Common myeloid progenitor, CD34-positive (primary cell): ENCODE results near the gene FBXL4.

ENCODE experiments used
- CTCF ChIA-PET: fragments of 350-600 bp; sonication (Branson Sonifier 250); formaldehyde crosslinking; loops from one replicate; lab custom pipeline; 2021; ENCODE audit warnings: antibody characterized with exemption; lab: Charles Lee
- POLR2A ChIA-PET: fragments of 350-600 bp; sonication (Branson Sonifier 250); formaldehyde crosslinking; loops from one replicate; lab custom pipeline; 2021; ENCODE audit warnings: antibody characterized with exemption; lab: Charles Lee
- DNase-seq, 3 donors: peaks; one replicate each; pipeline versions ENCODE4 v3.0.0 to v3.0.0-alpha.2; 2013
- H3K27ac ChIP-seq, 2 experiments: 1 replicate in 1 of 2; 2 replicates in 1 of 2; pipeline ENCODE4 v1.7.0; 2013; ENCODE audit warnings: inconsistent platforms in 2 of 2, low read length in 2 of 2, mild to moderate bottlenecking in 2 of 2, low read depth in 1 of 2, moderate library complexity in 1 of 2; ENCODE audit not compliant: severe bottlenecking in 2 of 2, insufficient read depth in 1 of 2, poor library complexity in 1 of 2
- H3K27me3 ChIP-seq, 5 experiments: replicated peaks in 2 of 5; 1 replicate in 3 of 5; 2 replicates in 2 of 5; pipeline versions ENCODE4 v1.6.1 to v1.7.0; 2013; ENCODE audit warnings: low read length in 4 of 5, mild to moderate bottlenecking in 2 of 5, moderate library complexity in 2 of 5, inconsistent platforms in 1 of 5; ENCODE audit not compliant: insufficient read depth in 5 of 5, control insufficient read depth in 4 of 5
- H3K36me3 ChIP-seq, 4 experiments: 1 replicate in 2 of 4; 2 replicates in 2 of 4; pipeline versions ENCODE4 v1.6.1 to v1.7.0; 2013; ENCODE audit warnings: low read length in 3 of 4, control low read depth in 1 of 4, mild to moderate bottlenecking in 1 of 4; ENCODE audit not compliant: control insufficient read depth in 4 of 4, insufficient read depth in 4 of 4
- H3K4me1 ChIP-seq, 4 experiments: 1 replicate in 3 of 4; 2 replicates in 1 of 4; pipeline versions ENCODE4 v1.6.1 to v1.7.1; 2013; ENCODE audit warnings: low read length in 3 of 4, mild to moderate bottlenecking in 3 of 4, control low read depth in 1 of 4, inconsistent platforms in 1 of 4, moderate library complexity in 1 of 4; ENCODE audit not compliant: control insufficient read depth in 4 of 4, insufficient read depth in 4 of 4; ENCODE audit errors: control extremely low read depth in 1 of 4
- H3K4me3 ChIP-seq, 7 experiments: 1 replicate in 4 of 7; 2 replicates in 3 of 7; pipeline versions ENCODE4 v1.5.1 to v1.7.0; 2013; ENCODE audit warnings: mild to moderate bottlenecking in 7 of 7, low read length in 6 of 7, moderate library complexity in 6 of 7, inconsistent platforms in 2 of 7, low read depth in 2 of 7, control low read depth in 1 of 7; ENCODE audit not compliant: insufficient read depth in 4 of 7, control insufficient read depth in 1 of 7; ENCODE audit errors: extremely low read depth in 1 of 7
- H3K9me3 ChIP-seq, 5 experiments: 1 replicate in 4 of 5; 2 replicates in 1 of 5; pipeline versions ENCODE4 v1.6.1 to v1.7.1; 2013; ENCODE audit warnings: low read length in 4 of 5, mild to moderate bottlenecking in 2 of 5, inconsistent platforms in 1 of 5, low read depth in 1 of 5, moderate library complexity in 1 of 5; ENCODE audit not compliant: control insufficient read depth in 4 of 5, insufficient read depth in 2 of 5; ENCODE audit errors: control extremely low read depth in 1 of 5
- WGBS: methylation state at CpG from one replicate; pipeline ENCODE4 v1.1.5; 2013; ENCODE audit not compliant: insufficient coverage; 5-methylcytosine and 5-hydroxymethylcytosine counted together

Gene FBXL4

DNA sequence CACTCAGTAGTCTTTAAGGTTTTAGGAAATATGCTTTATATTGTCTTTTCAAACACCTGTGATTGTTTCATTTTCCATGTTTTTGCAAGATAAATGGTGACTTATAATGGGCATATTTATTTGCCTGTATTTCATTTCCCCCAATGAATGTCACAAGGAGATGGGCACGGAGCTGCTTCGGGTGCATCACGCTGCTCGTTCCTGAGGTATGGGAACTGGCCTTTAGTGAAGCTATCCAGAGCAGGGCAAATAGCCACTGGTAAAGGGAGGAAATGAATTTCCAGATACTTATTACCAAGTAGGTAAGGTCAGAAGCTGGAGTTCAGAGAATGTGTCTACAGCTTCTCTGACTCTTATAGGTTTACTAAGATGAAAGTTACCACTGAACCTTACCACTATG is 109.7 kb downstream of the FBXL4 start:
- ChIA-PET POLR2A (no interaction called here), CTCF (interaction anchor here (2.0 kb wide), 1 partner anchor 9 kb away, joined by 9 read pairs; no protein-coding TSS in a partner anchor)
- H3K9me3 ChIP-seq = no peaks in the 10 kb centered on the region
- DNase-seq = no peak
- peaks cover 46 to 99% (median 71%) of the 10 kb centered on the region in 5 experiments for H3K27me3 ChIP-seq
- 0% methylated on average over 3 of the region's 4 CpGs for WGBS
- H3K4me3 ChIP-seq = no peak overlapping the region
- H3K27ac ChIP-seq = no peak overlapping the region
- H3K4me1 ChIP-seq = peaks cover 0 to 25% (median 22%) of the 10 kb centered on the region in 4 experiments
- H3K36me3 ChIP-seq = no peaks in the 10 kb centered on the region

DNA sequence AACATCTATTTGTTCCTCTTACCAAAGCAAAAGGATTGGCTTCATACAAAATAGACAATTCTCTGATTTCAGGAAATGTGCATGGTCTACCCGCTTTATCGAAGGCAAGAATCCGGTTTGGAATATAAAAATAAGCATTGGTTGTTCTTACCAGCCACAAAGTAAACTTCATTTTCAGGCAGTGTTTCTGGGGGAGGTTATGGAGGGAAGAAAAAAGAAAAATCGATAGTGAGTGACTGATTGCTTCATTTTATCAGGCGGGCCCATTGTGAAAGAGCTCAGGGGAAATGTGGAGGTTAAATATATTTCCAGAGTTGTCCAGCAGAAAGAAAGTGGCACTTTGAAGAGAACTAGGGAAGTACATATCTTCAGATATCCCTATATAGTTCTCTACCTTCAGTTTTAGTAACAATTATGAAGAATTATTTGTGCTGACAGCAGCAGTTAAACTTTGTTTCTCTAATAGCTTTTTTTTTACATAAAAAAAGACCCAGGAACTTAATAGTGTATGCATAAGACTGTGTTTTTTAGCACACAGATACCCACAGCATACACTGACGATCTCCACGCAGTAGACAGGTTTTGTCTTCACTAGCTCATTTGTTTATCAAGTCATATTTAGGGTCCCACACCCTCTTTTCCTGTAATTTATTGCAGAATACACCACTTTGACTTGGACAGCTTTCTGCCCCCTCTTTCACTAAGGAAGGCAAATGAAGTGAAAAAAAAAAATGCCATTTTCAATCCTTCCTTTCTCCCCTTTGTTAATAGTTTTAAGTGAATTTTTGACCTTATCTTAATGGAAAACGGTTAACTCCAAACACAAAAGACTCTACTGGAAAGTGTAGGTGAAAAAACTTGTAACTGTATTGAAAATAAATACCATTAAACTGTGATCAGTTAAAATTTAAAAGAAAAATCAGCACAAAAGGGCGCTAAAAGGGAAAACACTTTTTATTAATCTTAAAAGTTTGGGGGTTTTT is 110.5 kb downstream of the FBXL4 start:
- ChIA-PET CTCF (interaction anchor here (2.0 kb wide), 1 partner anchor 10 kb away, joined by 9 read pairs; no protein-coding TSS in a partner anchor), POLR2A (interaction anchor here (0.6 kb wide), 1 partner anchor 510 kb away, joined by 5 read pairs; no protein-coding TSS in a partner anchor)
- 7% methylated on average over 6 of the region's 9 CpGs for WGBS
- DNase-seq = no peak
- no peaks in the 10 kb centered on the region for H3K36me3 ChIP-seq
- H3K27ac ChIP-seq = no peak overlapping the region
- no peaks in the 10 kb centered on the region for H3K9me3 ChIP-seq
- no peak overlapping the region for H3K4me3 ChIP-seq
- peaks cover 45 to 99% (median 71%) of the 10 kb centered on the region in 5 experiments for H3K27me3 ChIP-seq
- H3K4me1 ChIP-seq = peaks cover 0 to 33% (median 26%) of the 10 kb centered on the region in 4 experiments

DNA sequence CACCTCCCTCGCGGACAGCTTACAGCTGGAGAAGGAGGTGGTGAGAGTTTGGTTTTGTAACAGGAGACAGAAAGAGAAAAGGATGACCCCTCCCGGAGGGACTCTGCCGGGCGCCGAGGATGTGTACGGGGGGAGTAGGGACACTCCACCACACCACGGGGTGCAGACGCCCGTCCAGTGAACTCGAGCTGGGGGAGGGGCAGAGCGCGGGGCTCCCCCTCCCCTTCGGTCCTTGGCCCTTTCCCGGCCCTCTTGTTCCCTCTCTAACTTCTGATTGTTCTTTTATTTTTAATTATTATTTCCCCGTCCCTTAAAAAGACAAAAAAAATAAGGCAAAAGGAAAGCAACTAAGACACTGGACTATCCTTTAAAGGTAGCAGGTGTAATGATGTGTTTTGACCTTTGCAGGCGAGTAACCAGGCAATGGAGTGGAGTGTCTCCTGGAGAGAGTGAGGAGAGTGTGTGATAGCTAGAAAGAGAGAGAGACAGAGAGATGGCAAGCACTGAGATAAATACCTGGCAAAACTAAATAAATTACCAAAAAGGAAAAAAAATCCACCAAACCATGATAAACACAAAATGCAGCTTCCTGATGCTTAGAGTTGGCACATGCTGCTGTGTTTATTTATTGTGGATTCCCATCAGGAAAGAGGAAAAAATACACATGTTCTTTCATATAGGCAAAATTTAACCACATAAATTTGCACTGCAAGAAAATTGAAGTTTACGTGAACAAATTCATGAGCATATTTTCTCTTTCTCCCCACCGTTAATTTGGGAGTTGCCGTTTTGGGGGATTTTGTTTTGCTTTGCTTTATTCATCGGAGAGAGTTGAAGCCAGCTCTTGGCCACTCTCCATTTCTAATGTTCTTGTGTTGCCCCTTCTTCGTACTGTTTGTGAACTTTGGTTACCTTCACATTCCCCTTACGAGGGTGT is 111.5 kb downstream of the FBXL4 start:
- 0% methylated on average over 6 of the region's 23 CpGs for WGBS
- DNase-seq = no peak
- H3K27me3 ChIP-seq = peaks cover 45 to 99% (median 67%) of the 10 kb centered on the region in 5 experiments
- ChIA-PET CTCF (interaction anchor here (1.1 to 2.0 kb wide), 2 partner anchors 11 kb away, joined by 3 to 9 read pairs; no protein-coding TSS in a partner anchor), POLR2A (interaction anchor here (0.6 kb wide), 2 partner anchors 511 to 1962 kb away, joined by 3 to 5 read pairs; no protein-coding TSS in a partner anchor)
- H3K27ac ChIP-seq = no peak overlapping the region
- H3K36me3 ChIP-seq = no peaks in the 10 kb centered on the region
- H3K9me3 ChIP-seq = no peaks in the 10 kb centered on the region
- no peak overlapping the region for H3K4me3 ChIP-seq
- H3K4me1 ChIP-seq = peaks cover 0 to 41% (median 30%) of the 10 kb centered on the region in 4 experiments

DNA sequence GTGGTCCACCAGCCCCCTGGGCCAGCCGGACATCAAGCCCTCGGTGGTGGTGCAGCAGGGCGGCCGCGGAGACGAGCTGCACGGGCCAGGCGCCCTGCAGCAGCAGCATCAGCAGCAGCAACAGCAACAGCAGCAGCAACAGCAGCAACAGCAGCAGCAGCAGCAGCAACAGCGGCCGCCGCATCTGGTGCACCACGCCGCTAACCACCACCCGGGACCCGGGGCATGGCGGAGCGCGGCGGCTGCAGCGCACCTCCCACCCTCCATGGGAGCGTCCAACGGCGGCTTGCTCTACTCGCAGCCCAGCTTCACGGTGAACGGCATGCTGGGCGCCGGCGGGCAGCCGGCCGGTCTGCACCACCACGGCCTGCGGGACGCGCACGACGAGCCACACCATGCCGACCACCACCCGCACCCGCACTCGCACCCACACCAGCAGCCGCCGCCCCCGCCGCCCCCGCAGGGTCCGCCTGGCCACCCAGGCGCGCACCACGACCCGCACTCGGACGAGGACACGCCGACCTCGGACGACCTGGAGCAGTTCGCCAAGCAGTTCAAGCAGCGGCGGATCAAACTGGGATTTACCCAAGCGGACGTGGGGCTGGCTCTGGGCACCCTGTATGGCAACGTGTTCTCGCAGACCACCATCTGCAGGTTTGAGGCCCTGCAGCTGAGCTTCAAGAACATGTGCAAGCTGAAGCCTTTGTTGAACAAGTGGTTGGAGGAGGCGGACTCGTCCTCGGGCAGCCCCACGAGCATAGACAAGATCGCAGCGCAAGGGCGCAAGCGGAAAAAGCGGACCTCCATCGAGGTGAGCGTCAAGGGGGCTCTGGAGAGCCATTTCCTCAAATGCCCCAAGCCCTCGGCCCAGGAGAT is 112.4 kb downstream of the FBXL4 start:
- POLR2A ChIA-PET = interaction anchor here (0.6 kb wide), 1 partner anchor 1962 kb away, joined by 3 read pairs; no protein-coding TSS in a partner anchor
- Histone ChIP-seq H3K4me3 (peak overlapping the region in 1 of 7 experiments; percentile 11), H3K36me3 (no peaks in the 10 kb centered on the region), H3K27ac (no peak overlapping the region), H3K4me1 (peaks cover 0 to 44% (median 32%) of the 10 kb centered on the region in 4 experiments), H3K27me3 (peaks cover 45 to 99% (median 67%) of the 10 kb centered on the region in 5 experiments), H3K9me3 (no peaks in the 10 kb centered on the region)
- WGBS = 3% methylated on average over 61 of the region's 76 CpGs
- no peak for DNase-seq
- CTCF ChIA-PET = interaction anchor here (1.1 to 2.0 kb wide), 2 partner anchors 10 to 12 kb away, joined by 3 to 9 read pairs; no protein-coding TSS in a partner anchor

DNA sequence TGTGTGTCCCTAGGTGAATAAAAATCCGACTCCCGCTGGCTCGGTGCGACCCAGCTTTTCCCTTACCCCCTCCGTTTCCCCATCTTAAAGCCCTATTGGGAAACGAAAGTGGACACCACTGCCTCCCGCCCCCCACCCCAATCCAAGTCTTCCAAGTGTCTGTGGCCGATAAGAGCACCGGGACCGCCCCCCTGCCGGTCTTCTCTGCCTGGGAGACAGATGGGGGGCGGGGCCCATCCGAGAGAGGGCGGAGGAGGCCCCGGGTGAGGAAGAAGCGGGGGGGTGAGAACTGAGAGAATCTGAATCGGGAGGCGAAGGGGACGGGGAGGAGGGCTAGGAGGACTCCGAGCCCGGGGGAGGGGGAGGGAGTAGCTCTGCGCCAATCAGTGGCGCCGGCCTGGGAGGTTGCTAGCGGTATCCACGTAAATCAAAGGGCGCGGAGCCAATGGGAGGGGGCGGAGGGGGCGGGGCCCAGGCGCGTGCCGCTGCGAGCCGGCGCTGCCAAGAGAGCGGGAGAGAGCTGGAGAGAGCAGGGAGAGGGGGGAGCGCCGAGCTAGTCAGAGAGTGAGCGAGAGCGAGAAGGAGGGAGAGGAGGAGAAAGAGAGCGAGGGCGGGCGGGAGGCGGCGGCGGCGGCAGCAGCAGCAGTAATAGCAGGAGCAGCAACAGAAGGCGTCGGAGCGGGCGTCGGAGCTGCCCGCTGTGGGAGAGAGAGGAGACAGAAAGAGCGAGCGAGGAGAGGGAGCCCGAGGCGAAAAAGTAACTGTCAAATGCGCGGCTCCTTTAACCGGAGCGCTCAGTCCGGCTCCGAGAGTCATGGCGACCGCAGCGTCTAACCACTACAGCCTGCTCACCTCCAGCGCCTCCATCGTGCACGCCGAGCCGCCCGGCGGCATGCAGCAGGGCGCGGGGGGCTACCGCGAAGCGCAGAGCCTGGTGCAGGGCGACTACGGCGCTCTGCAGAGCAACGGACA is 113.4 kb downstream of the FBXL4 start, which contains the start of gene POU3F2:
Gene POU3F2 (plus strand): TSS at position 515 of the 972 bp plus-strand sequence. CDS start 300 bp downstream, at position 815.
- CTCF ChIA-PET = interaction anchor here (1.2 kb wide), 1 partner anchor 9 kb away, joined by 5 read pairs; no protein-coding TSS in a partner anchor

More for the DNA sequence above, 113.4 kb downstream of the FBXL4 start, which contains the start of gene POU3F2:
- peak; percentile 59 to 77 (median 75) for DNase-seq
- H3K9me3 ChIP-seq = no peaks in the 10 kb centered on the region
- H3K4me1 ChIP-seq = peaks cover 0 to 44% (median 32%) of the 10 kb centered on the region in 4 experiments
- peak within 1 kb of the TSS in 1 of 2 experiments; percentile 25 for H3K27ac ChIP-seq
- WGBS = under 1% methylated on average over 63 of the region's 83 CpGs
- POLR2A ChIA-PET = no interaction called here
- H3K4me3 ChIP-seq = peak within 1 kb of the TSS; percentile 4 to 70 (median 43)
- H3K36me3 ChIP-seq = no peaks in the 10 kb centered on the region
- H3K27me3 ChIP-seq = peaks cover 34 to 99% (median 66%) of the 10 kb centered on the region in 5 experiments
